ENCODE results near the gene NRG3.
"Not testable (repeated sequence)": the region's sequence is repeated elsewhere in the genome, so short reads cannot be mapped to it uniquely, and the experiment has no call there.

Gene NRG3

GRCh38 chr10:81963606-81964005 lies 88.6 kb downstream of the NRG3 start:
- DNase-seq = no peak

- no peak for DNase-seq
Measured at GRCh38 chr10:81967716-81968115, 92.7 kb downstream of the NRG3 start.

- no peak for DNase-seq
Measured at GRCh38 chr10:81969136-81969535, 94.1 kb downstream of the NRG3 start.

GRCh38 chr10:81978238-81978637 lies 103.2 kb downstream of the NRG3 start:
- no peak for DNase-seq

GRCh38 chr10:81981724-81982123 lies 106.7 kb downstream of the NRG3 start:
- no peak for DNase-seq

DNA sequence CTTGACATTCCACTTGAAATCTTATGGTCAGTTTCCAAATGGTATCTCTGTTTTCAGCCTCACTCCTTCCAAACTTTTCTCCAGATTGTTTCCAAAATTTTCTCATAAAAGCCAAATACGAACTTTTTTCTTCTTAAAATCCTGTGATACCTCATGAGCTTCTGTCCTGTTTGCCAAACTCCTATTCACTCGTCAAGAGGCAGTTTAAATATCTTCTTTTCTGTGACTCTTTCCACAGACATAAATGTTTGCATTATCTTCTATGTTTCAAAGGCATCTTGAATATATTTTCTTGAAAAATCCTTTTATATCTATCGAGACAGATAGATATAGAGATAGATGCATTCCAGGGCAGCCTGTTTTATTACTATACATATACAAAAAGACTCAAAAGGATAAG lies 109.4 kb downstream of the NRG3 start:
- DNase-seq = no peak

DNA sequence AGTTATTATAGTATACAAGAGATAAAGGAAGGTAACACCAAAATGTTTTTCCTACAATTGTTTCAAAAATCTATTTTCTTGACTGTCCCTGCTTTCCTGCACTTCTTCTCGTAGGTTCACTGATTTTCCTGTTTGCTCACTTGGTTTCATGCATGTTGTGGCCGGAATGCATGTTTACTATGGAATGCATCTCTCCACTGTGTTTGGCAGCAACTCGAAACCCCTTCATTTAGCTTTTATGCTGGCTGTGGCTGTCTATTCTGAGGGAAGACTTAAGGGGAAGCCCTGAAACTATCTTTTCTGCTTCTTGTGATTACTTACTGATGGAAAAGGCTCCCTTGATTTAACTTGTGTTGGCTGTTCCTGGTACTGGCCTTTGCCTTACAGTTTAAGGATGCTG lies 120.3 kb downstream of the NRG3 start:
- DNase-seq = no peak

DNA sequence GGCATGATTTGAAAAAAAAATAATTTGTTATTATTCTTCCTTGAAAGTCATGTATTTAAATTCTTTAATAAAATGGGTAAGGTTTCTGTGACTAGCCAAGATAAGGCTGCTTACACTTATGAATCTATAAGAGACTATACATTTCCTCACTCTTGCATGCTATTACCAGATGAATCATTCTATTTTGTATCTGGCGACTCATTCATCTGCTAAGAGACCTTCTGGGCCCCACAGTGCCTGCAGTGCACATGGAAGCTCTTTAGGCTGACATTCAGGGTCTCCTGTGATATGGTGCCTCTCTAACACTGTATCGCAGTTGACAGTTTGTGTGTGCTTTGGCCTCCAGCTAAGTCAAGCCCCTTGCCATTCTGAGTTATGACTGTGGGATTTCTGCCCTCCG lies 121.9 kb downstream of the NRG3 start:
- no peak for DNase-seq

GRCh38 chr10:82020999-82021398 lies 146.0 kb downstream of the NRG3 start:
- no peak for DNase-seq

DNA sequence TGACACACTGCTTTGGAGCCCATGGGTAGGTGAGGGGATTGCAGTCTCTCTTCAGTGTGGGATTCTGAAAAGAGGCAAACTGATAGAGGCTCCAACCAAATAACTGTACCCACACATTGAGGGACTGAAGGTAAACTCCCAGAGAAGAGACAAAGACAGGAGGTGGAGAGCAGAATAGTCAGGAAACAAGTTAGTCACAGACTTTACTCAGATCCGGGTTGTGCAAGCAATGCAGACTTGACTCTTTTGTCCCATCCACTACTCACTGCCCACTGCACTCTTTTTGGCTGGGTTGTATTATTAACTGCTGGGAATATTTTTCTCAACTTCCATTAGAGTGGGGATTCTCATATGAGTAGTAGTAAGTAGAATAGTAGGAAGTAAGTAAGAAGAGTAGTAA lies 152.7 kb downstream of the NRG3 start:
- DNase-seq = no peak

- no peak for DNase-seq
Measured at GRCh38 chr10:82037076-82037475, 162.1 kb downstream of the NRG3 start.

DNA sequence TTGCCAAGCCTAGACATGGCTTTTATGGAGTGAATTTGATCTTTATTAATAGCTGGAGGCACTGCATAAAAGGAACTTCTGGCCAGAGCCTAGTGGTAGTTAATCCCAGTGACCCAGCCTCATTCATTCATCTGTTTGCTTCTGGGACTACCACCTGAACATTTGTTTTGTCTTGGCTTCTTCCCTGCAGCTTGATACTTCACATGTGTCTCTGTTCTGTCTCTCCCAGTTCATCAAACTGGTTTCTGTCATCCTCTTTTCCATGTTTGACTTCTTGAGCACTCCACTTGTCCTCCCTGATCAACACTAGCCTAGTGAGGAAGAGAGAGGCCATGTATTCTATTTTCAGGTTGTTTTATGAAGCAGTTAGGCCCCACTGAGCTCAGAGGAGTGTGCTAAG lies 163.6 kb downstream of the NRG3 start:
- no peak for DNase-seq

DNA sequence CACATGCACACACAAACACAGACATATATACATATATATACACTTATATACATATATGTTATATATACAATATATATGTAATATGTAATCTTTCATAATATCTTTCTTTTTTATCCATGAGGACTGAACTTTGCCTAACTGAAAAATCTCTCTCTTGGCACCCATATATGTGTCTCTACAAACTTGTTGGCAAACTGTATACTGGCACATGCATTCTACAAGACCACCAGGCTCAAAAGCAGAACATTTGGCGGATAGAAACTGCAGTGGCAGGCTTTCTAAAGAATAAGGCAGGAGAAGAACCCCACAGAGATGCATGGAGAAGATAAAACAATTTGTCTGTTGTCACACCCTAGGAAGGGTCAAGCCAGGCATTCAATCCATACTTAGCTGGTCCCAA lies 165.3 kb downstream of the NRG3 start:
- DNase-seq = no peak

- DNase-seq = no peak
Measured at GRCh38 chr10:82041018-82041417, 166.0 kb downstream of the NRG3 start.

- no peak for DNase-seq
Measured at GRCh38 chr10:82056391-82056790, 181.4 kb downstream of the NRG3 start.

DNA sequence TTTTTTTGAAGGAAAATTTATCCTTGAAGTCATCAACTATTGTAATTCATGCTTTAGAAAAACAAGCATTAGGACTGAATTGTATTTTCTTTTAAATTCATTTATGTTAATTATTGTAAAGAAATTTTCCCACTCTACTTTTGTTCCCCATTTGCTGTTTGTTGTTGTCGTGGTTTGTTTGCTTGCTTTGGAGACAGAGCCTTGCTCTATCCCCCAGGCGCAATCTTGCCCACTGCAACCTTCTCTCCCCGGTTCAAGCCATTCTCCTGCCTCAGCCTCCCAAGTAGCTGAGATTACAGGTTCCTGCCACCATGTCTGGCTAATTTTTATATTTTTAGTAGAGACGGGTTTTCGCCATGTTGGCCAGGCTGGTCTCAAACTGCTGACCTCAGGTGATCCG lies 192.2 kb downstream of the NRG3 start:
- not testable (repeated sequence) for DNase-seq

- DNase-seq = no peak
Measured at GRCh38 chr10:82068501-82068900, 193.5 kb downstream of the NRG3 start.

DNA sequence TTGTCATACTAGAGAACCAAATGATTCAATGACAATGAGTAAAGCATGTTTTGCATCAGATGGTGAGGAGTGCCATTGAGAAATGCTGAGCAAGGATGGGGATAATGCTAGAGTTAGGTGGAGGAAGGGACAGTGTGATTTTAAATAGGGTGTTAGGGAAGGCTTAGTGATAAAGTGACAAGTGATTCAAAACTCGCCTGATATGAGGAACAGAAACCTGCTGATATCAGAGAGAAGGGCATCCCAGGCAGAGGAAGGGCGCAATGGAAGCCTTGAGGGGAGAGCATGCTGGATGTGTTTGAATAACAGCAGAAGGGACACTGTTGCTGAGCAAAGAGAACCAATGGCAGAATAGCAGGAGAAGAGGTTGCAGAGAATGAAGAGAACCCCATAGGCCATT lies 196.2 kb downstream of the NRG3 start:
- no peak for DNase-seq

GRCh38 chr10:82072124-82072523 lies 197.1 kb downstream of the NRG3 start:
- DNase-seq = no peak

GRCh38 chr10:82075605-82076004 lies 200.6 kb downstream of the NRG3 start:
- DNase-seq = no peak

GRCh38 chr10:82084496-82084895 lies 209.5 kb downstream of the NRG3 start:
- DNase-seq = no peak

- DNase-seq = no peak
Measured at GRCh38 chr10:82084904-82085303, 209.9 kb downstream of the NRG3 start.

DNA sequence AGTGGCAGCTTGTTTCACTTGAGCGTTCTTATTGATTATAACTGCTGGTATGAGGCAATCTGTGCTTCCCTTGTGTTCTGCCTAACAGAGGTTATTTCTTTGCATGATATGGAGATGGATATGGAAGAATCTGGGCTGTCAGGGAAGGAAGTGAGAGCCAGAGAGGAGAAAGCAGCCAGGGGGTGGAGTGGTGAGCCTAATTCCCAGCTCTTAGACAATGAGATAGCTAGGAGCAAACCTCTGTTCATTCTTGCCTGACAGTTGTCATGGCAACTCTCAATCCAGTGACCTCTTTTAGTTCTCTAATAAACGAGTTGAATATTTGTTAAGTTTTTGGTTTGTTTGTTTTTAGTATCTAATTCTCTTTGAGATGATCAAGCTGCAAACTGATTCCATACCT lies 214.3 kb downstream of the NRG3 start:
- no peak for DNase-seq

GRCh38 chr10:82091413-82091812 lies 216.4 kb downstream of the NRG3 start:
- no peak for DNase-seq

- no peak for DNase-seq
Measured at GRCh38 chr10:82092111-82092510, 217.1 kb downstream of the NRG3 start.

- DNase-seq = no peak
Measured at GRCh38 chr10:82124713-82125112, 249.7 kb downstream of the NRG3 start.

All from activated T-cell treated with anti-CD3 and anti-CD28 coated beads for 4 hours (primary cell).